ENCODE data around the gene ABHD1.

- TF ChIP-seq CTCF (IDR thresholded peaks at IDR 0.05; ENCODE audit: poor library complexity, severe bottlenecking) = no peak
- no peak for TF ChIP-seq EZH2 (IDR thresholded peaks at IDR 0.05; ENCODE audit: borderline replicate concordance, insufficient read depth, low read length, poor library complexity, severe bottlenecking)
- no peak for TF ChIP-seq POLR2AphosphoS5 (IDR thresholded peaks at IDR 0.05)
- TF ChIP-seq SMC3 (conservative IDR thresholded peaks at IDR 0.05; ENCODE audit: poor library complexity) = no peak
- no peak for TF ChIP-seq REST (IDR thresholded peaks at IDR 0.05; ENCODE audit: borderline replicate concordance)
- TF ChIP-seq TAF1 (IDR thresholded peaks at IDR 0.05; ENCODE audit: low read depth) = no peak
- TF ChIP-seq EP300 (conservative IDR thresholded peaks at IDR 0.05; ENCODE audit: poor library complexity, severe bottlenecking) = no peak
- no peak for TF ChIP-seq RAD21 (conservative IDR thresholded peaks at IDR 0.05)
These were observed 51.0 kb downstream of the ABHD1 start for GRCh38 chr2:27174638-27175037.

Measured in neural cell (in vitro differentiated cells).